Muscle layer of colon (tissue), 2 donors: Measurements from ENCODE around the gene LRRC8B.

ENCODE experiments used
- H3K27ac ChIP-seq: one replicate; pipeline ENCODE4 v1.7.0; 2013; ENCODE audit warnings: low read depth, mild to moderate bottlenecking, low read length, moderate library complexity
- H3K27me3 ChIP-seq, 2 donors: one replicate each; pipeline ENCODE4 v1.7.0; 2013; ENCODE audit warnings: low read length in 2 of 2, mild to moderate bottlenecking in 2 of 2; ENCODE audit not compliant: insufficient read depth in 2 of 2, control insufficient read depth in 1 of 2
- H3K36me3 ChIP-seq: one replicate; pipeline ENCODE4 v1.7.0; 2013; ENCODE audit warnings: mild to moderate bottlenecking, low read length; ENCODE audit not compliant: insufficient read depth
- H3K4me1 ChIP-seq: one replicate; pipeline ENCODE4 v1.7.0; 2013; ENCODE audit warnings: mild to moderate bottlenecking, low read length; ENCODE audit not compliant: insufficient read depth
- H3K4me3 ChIP-seq, 2 donors: one replicate each; pipeline ENCODE4 v1.7.0; 2013; ENCODE audit warnings: low read length in 2 of 2, low read depth in 1 of 2, mild to moderate bottlenecking in 1 of 2, moderate library complexity in 1 of 2
- H3K9ac ChIP-seq: one replicate; pipeline ENCODE4 v1.7.0; 2013; ENCODE audit warnings: low read length
- H3K9me3 ChIP-seq: one replicate; pipeline ENCODE4 v1.7.0; 2013; ENCODE audit warnings: mild to moderate bottlenecking, low read length
- donor health status: abdominal sarcoma.
- donor health status: Adenocarcinoma of cecum.

Gene LRRC8B

GRCh38 chr1:89553157-89553556, 28.5 kb downstream of the LRRC8B start:
- H3K4me1 ChIP-seq: no peaks in the 10 kb centered on the region
- H3K27me3 ChIP-seq: no peaks in the 10 kb centered on the region
- H3K36me3 ChIP-seq: no peaks in the 10 kb centered on the region
- no peak overlapping the region for H3K4me3 ChIP-seq
- H3K9ac ChIP-seq: no peak overlapping the region
- no peaks in the 10 kb centered on the region for H3K9me3 ChIP-seq
- no peak overlapping the region for H3K27ac ChIP-seq

GRCh38 chr1:89555550-89555949, 30.9 kb downstream of the LRRC8B start:
- Histone ChIP-seq H3K9me3 (no peaks in the 10 kb centered on the region), H3K36me3 (no peaks in the 10 kb centered on the region), H3K9ac (no peak overlapping the region), H3K27me3 (no peaks in the 10 kb centered on the region), H3K27ac (no peak overlapping the region), H3K4me1 (no peaks in the 10 kb centered on the region), H3K4me3 (no peak overlapping the region)

GRCh38 chr1:89556726-89557444, 32.3 kb downstream of the LRRC8B start:
- Histone ChIP-seq H3K36me3 (no peaks in the 10 kb centered on the region), H3K4me1 (no peaks in the 10 kb centered on the region), H3K27ac (no peak overlapping the region), H3K4me3 (no peak overlapping the region), H3K9me3 (no peaks in the 10 kb centered on the region), H3K27me3 (no peaks in the 10 kb centered on the region), H3K9ac (no peak overlapping the region)

- H3K27me3 ChIP-seq: no peaks in the 10 kb centered on the region
- no peaks in the 10 kb centered on the region for H3K4me1 ChIP-seq
- no peak overlapping the region for H3K4me3 ChIP-seq
- H3K27ac ChIP-seq: no peak overlapping the region
- H3K36me3 ChIP-seq: no peaks in the 10 kb centered on the region
- no peaks in the 10 kb centered on the region for H3K9me3 ChIP-seq
- no peak overlapping the region for H3K9ac ChIP-seq
Observed at GRCh38 chr1:89557445-89557825, 32.8 kb downstream of the LRRC8B start.

- no peak overlapping the region for H3K4me3 ChIP-seq
- H3K27me3 ChIP-seq: no peaks in the 10 kb centered on the region
- no peaks in the 10 kb centered on the region for H3K4me1 ChIP-seq
- H3K9ac ChIP-seq: no peak overlapping the region
- H3K36me3 ChIP-seq: no peaks in the 10 kb centered on the region
- H3K9me3 ChIP-seq: no peaks in the 10 kb centered on the region
- H3K27ac ChIP-seq: no peak overlapping the region
Observed at GRCh38 chr1:89557956-89558355, 33.3 kb downstream of the LRRC8B start.

GRCh38 chr1:89563957-89564604, 39.5 kb downstream of the LRRC8B start:
- Histone ChIP-seq H3K4me3 (no peak overlapping the region), H3K9me3 (no peaks in the 10 kb centered on the region), H3K27me3 (no peaks in the 10 kb centered on the region), H3K4me1 (no peaks in the 10 kb centered on the region), H3K27ac (no peak overlapping the region), H3K36me3 (no peaks in the 10 kb centered on the region), H3K9ac (no peak overlapping the region)

- H3K4me3 ChIP-seq: no peak overlapping the region
- no peaks in the 10 kb centered on the region for H3K4me1 ChIP-seq
- no peak overlapping the region for H3K27ac ChIP-seq
- no peaks in the 10 kb centered on the region for H3K36me3 ChIP-seq
- H3K27me3 ChIP-seq: no peaks in the 10 kb centered on the region
- no peaks in the 10 kb centered on the region for H3K9me3 ChIP-seq
- no peak overlapping the region for H3K9ac ChIP-seq
Observed at GRCh38 chr1:89565521-89565920, 40.9 kb downstream of the LRRC8B start.

GRCh38 chr1:89566761-89567174, 42.1 kb downstream of the LRRC8B start:
- Histone ChIP-seq H3K36me3 (no peaks in the 10 kb centered on the region), H3K27ac (no peak overlapping the region), H3K4me3 (no peak overlapping the region), H3K4me1 (no peaks in the 10 kb centered on the region), H3K9me3 (no peaks in the 10 kb centered on the region), H3K9ac (no peak overlapping the region), H3K27me3 (no peaks in the 10 kb centered on the region)

- Histone ChIP-seq H3K9ac (no peak overlapping the region), H3K4me3 (no peak overlapping the region), H3K27me3 (no peaks in the 10 kb centered on the region), H3K27ac (no peak overlapping the region), H3K9me3 (no peaks in the 10 kb centered on the region), H3K4me1 (no peaks in the 10 kb centered on the region), H3K36me3 (no peaks in the 10 kb centered on the region)
Observed at GRCh38 chr1:89567797-89568196, 43.2 kb downstream of the LRRC8B start.

GRCh38 chr1:89573410-89573809, 48.8 kb downstream of the LRRC8B start:
- Histone ChIP-seq H3K27me3 (no peaks in the 10 kb centered on the region), H3K27ac (no peak overlapping the region), H3K4me1 (no peaks in the 10 kb centered on the region), H3K36me3 (no peaks in the 10 kb centered on the region), H3K9ac (no peak overlapping the region), H3K4me3 (no peak overlapping the region), H3K9me3 (no peaks in the 10 kb centered on the region)

- Histone ChIP-seq H3K27ac (no peak overlapping the region), H3K4me1 (no peaks in the 10 kb centered on the region)
Observed at GRCh38 chr1:89574621-89575020, 50.0 kb downstream of the LRRC8B start.

GRCh38 chr1:89575207-89575606, 50.6 kb downstream of the LRRC8B start:
- H3K27me3 ChIP-seq: no peaks in the 10 kb centered on the region
- H3K9ac ChIP-seq: no peak overlapping the region
- no peaks in the 10 kb centered on the region for H3K36me3 ChIP-seq
- H3K4me3 ChIP-seq: no peak overlapping the region
- no peak overlapping the region for H3K27ac ChIP-seq
- H3K9me3 ChIP-seq: no peaks in the 10 kb centered on the region
- H3K4me1 ChIP-seq: no peaks in the 10 kb centered on the region

More at GRCh38 chr1:89574621-89575020, 50.0 kb downstream of the LRRC8B start:
- Histone ChIP-seq H3K9ac (no peak overlapping the region), H3K4me3 (no peak overlapping the region), H3K9me3 (no peaks in the 10 kb centered on the region), H3K36me3 (no peaks in the 10 kb centered on the region), H3K27me3 (no peaks in the 10 kb centered on the region)
